DMS 273 (cell line): ENCODE measurements around the gene MYL7.
A peak's percentile ranks its signal among the peaks of the same experiment; 100 is the strongest.

ENCODE experiments used
- DNase-seq: peaks from one replicate; lab custom pipeline; 2025; ENCODE audit not compliant: unreplicated experiment; lab: John Stamatoyannopoulos, UW

Gene MYL7

GRCh38 chr7:44112997-44113763, 28.0 kb downstream of the MYL7 start:
- no peak for DNase-seq

- peak; percentile 83 for DNase-seq
Measured at GRCh38 chr7:44112231-44112996, 28.7 kb downstream of the MYL7 start.

- peak; percentile 81 for DNase-seq
Measured at GRCh38 chr7:44111761-44112160, 29.4 kb downstream of the MYL7 start.

GRCh38 chr7:44110719-44111635, 30.2 kb downstream of the MYL7 start:
- peak; percentile 56 for DNase-seq

GRCh38 chr7:44109991-44110390, 31.1 kb downstream of the MYL7 start:
- no peak for DNase-seq

- DNase-seq: no peak
Measured at GRCh38 chr7:44108768-44109750, 32.1 kb downstream of the MYL7 start.

- no peak for DNase-seq
Measured at GRCh38 chr7:44107961-44108767, 33.0 kb downstream of the MYL7 start.

- no peak for DNase-seq
Measured at GRCh38 chr7:44107116-44107960, 33.8 kb downstream of the MYL7 start.

- DNase-seq: no peak
Measured at GRCh38 chr7:44106311-44107065, 34.6 kb downstream of the MYL7 start.

GRCh38 chr7:44105832-44106231, 35.3 kb downstream of the MYL7 start:
- DNase-seq: no peak

GRCh38 chr7:44104860-44105771, 36.0 kb downstream of the MYL7 start:
- no peak for DNase-seq

- DNase-seq: no peak
Measured at GRCh38 chr7:44103923-44104859, 36.9 kb downstream of the MYL7 start, which contains the start of gene AEBP1. Gene AEBP1, plus strand, starts transcription at chr7:44104345. Its CDS starts 321 bp downstream, at chr7:44104666.

GRCh38 chr7:44103566-44103922, 37.6 kb downstream of the MYL7 start:
- no peak for DNase-seq

GRCh38 chr7:44102846-44103565, 38.1 kb downstream of the MYL7 start:
- DNase-seq: no peak
